Measurements from ENCODE around the gene TUBGCP5.
"Not testable (repeated sequence)": the region's sequence is repeated elsewhere in the genome, so short reads cannot be mapped to it uniquely, and the experiment has no call there.

The TUBGCP5 gene

GRCh38 chr15:23043535-23043934, 4.2 kb upstream of the TUBGCP5 start:
- not testable (repeated sequence) for DNase-seq (ENCODE audit: insufficient read length, low spot score); FAIRE-seq

- FAIRE-seq; DNase-seq (ENCODE audit: insufficient read length, low spot score): not testable (repeated sequence)
Observed at GRCh38 chr15:23041736-23042135, 2.4 kb upstream of the TUBGCP5 start.

DNA sequence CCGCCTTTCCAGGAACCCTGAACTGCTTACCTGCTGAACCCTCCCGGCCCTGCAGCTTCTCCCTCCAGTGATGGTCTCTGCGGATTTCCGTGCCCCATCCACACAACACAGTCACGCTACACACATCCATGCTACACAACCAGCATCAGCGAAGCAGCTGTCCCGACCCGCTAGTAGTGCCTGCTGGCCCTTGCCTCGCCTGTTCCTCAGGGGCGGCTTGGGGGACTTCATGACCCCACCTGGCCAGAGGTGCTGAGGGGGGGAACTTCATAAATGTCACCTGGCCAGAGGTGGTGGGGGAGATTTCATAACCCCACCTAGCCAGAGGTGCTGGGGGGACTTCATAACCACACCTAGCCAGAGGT, 530 bp upstream of the TUBGCP5 start:
- peak; percentile 7 for DNase-seq (ENCODE audit: insufficient read length, low spot score)

DNA sequence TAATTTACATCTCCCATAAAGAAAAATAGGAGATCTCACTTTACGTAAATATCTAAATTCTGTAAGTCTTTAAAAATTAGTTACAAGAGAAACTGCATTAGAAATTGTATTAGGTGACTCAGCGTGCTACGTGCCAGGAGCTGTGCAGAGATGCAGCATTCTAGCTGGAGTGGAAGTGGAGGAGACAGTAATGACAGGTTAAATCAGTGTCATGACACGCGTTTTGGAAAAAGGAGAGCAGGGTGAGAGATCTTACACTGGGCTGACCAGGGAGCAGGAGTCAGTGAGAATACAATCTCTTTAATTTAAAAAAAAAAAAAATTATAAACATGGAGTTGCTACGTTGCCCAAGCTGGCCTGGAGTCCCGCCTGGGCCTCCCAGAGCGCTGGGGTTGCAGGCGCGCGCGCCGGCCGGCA, 635 bp downstream of the TUBGCP5 start:
- DNase-seq (ENCODE audit: insufficient read length, low spot score), result peak; percentile 10

More for the DNA sequence above, 530 bp upstream of the TUBGCP5 start:
- FAIRE-seq, result no peak

GRCh38 chr15:23035964-23036566, 3.3 kb downstream of the TUBGCP5 start:
- FAIRE-seq (no peak), DNase-seq (ENCODE audit: insufficient read length, low spot score) (peak; percentile 45)

More for the DNA sequence above, 635 bp downstream of the TUBGCP5 start:
- no peak for FAIRE-seq

GRCh38 chr15:23033979-23034378, 5.4 kb downstream of the TUBGCP5 start:
- no peak for DNase-seq (ENCODE audit: insufficient read length, low spot score)
- no peak for FAIRE-seq

DNA sequence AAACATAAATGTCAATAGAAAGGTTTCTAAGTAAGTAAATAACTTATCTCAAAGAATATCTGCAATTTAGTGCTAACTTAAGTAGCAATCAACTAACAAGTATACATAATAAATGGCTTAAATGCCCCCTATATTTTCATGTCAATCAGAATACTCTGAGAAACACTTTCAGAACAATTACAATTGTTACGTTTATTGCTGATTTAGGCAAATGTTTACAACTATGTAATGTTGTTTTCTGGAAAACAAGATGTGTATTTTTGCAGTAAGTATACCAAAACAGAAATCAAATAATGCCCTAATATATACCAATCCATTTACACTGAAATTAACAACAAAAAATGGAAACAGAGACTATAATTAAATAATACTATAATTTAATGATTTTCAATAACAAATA, 13.2 kb downstream of the TUBGCP5 start:
- no peak for FAIRE-seq
- DNase-seq (ENCODE audit: insufficient read length, low spot score), result no peak

GRCh38 chr15:23022156-23022555, 17.2 kb downstream of the TUBGCP5 start:
- FAIRE-seq (no peak), DNase-seq (ENCODE audit: insufficient read length, low spot score) (no peak)

DNA sequence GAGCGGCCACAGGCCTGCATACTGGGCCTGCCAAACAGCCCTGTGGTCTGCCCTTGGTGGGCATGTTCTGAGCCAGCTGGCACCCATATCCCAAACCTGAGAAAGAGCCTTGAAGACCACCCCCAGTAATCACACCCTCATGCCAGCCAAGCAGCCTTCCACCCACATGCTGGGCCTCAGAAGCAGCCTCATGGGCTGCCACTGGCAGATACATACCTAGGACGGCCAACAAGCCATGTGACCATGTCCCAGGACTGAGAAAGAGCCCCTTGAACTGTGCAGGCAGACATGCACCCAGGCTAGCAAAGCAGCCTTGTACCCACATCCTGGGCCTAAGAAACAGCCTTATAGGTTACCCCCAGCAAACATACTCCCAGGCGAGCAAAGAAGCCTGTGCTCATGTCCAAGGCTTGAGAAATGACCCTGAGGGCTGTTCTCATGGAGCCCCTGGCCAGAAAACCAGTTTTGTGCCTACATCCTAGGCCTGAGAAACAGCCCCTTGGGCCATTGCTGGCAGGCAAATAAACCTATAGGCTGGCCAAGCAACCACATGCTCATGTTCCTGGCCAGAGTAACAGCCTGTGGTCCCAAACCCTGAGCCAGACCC, 24.9 kb downstream of the TUBGCP5 start:
- no peak for FAIRE-seq
- DNase-seq (ENCODE audit: insufficient read length, low spot score), result no peak

- no peak for DNase-seq (ENCODE audit: insufficient read length, low spot score)
- no peak for FAIRE-seq
Observed at GRCh38 chr15:23013681-23014080, 25.7 kb downstream of the TUBGCP5 start.

DNA sequence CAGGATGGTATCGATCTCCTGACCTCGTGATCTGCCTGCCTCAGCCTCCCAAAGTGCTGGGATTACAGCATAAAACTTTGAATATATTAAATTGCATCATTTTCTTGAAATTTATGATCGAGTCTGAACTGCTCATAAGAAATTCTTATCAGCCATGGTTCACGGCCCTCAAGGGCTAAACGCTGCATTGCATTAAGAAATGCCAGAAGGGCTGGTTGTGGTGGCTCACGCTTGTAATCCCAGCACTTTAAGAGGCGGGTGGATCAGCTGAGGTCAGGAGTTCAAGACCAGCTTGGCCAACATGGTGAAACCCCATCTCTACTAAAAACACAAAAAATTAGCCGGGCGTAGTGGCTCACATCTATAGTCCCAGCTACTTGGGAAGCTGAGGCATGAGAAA, 26.8 kb downstream of the TUBGCP5 start:
- not testable (repeated sequence) for DNase-seq (ENCODE audit: insufficient read length, low spot score); FAIRE-seq

DNA sequence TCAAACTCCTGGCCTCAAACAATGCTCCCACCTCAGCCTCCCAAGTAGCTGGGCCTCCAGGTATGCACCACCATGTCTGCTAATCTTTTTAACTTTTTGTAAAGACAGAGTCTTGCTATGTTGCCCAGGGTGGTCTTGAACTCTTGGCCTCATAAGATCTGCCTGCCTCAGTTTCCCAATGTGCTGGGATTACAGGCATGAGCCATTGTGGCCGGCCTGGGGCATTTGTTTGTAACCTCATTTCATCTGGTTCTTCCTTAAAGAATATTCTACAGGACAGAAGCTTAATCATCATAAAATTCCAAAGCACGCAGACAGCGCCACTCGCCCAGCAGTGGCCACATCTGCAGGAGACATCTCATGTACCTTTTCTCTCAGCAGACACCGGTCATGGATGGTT, 35.6 kb downstream of the TUBGCP5 start:
- DNase-seq (ENCODE audit: insufficient read length, low spot score) (no peak), FAIRE-seq (no peak)

- no peak for FAIRE-seq
- no peak for DNase-seq (ENCODE audit: insufficient read length, low spot score)
Observed at GRCh38 chr15:23002920-23003319, 36.4 kb downstream of the TUBGCP5 start.

DNA sequence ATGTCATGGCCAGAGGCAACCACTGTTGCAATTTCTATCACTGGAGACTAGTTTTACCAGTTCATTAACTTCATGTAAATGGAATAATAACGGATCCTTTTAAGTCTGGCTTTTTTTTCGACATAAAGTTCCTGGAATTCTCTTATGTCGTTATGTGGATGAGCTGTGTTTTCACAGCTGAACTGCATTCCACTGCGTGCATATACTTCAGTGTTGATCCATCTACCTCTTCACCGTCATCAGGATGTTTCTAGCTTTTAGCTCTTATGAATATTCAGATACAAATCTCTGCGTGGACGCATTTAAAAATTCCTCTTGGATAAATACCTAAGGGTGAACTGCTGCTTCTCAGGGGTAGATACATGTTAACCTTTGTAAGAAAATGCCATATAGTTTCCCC, 43.6 kb downstream of the TUBGCP5 start:
- no peak for FAIRE-seq

GRCh38 chr15:22992024-22992326, 47.4 kb downstream of the TUBGCP5 start:
- DNase-seq (ENCODE audit: insufficient read length, low spot score) (no peak), FAIRE-seq (no peak)

More for the DNA sequence above, 43.6 kb downstream of the TUBGCP5 start:
- no peak for DNase-seq (ENCODE audit: insufficient read length, low spot score)

DNA sequence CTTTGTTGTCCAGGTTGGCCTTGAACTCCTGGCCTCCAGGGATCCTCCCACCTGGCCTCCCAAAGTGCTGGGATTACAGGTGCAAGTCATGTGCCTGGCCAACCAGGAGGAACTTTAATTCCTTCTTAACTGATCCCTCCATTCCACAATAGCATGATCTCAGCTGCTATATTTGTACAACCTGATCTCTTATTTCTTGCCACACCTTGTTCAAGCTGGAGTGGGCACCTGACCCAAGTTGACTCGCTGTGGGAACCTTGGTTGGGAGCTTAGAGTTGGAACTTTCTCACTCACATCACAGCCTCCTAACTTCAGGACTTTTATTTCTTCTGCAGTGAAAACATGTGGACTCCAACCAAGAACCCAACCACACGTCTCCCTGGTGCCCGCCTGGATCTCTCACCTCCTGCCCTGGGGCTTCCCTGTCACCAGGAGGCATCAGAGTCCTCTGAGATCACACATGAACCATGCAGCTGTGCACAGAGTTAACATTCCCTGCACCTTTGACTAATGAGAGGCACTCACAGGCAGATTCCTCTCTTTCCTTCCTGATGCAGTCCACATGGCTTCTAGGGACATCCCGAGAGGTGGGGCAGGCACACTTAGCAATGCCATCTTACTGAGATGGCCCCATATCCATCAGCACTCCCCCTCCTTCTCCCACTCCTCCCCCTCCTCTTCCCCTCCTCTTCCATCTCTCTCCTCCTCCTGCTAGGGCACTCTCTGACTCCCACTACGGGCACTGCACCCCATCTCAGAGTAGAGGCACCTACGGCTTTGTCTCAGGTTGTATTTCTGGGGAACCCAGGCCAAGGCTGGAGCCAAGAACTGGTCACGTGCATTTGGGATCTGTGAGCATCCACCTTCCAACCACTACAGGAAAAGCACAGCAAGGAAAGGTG, 49.5 kb downstream of the TUBGCP5 start:
- DNase-seq (ENCODE audit: insufficient read length, low spot score) (no peak), FAIRE-seq (no peak)

DNA sequence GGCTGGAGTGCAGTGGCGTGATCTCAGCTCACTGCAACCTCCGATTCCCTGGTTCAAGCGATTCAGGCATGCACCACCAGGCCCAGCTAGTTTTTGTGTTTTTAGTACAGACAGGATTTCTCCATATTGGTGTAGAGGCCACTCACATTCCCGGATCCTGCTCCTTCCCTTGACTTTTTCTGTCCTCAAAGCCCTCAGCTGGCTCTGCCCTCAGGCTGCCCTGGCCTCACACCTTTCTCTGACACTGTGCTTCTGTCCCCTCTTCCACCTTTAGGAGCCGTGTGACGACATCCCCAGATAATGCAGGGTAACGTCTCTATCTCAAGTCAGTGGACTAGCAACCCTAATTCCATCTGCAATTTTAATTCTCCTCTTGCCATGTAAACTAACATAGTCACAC, 50.6 kb downstream of the TUBGCP5 start:
- DNase-seq (ENCODE audit: insufficient read length, low spot score), result no peak
- FAIRE-seq, result no peak

DNA sequence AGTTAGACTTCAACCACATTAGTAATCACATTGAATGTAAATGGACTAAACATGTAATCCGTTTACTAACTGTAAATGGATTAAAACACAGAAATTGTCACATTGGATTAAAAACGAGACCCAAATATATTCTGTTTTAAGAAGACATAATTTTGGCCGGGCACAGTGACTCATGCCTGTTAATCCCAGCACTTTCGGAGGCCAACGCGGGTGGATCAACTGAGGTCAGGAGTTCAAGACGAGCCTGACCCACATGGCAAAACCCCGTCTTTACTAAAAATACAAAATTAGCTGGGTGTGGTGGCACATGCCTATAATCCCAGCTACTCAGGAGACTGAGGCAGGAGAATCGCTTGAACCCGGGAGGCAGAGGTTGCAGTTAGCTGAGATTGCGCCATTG, 57.4 kb downstream of the TUBGCP5 start:
- FAIRE-seq; DNase-seq (ENCODE audit: insufficient read length, low spot score): not testable (repeated sequence)

- FAIRE-seq, result no peak
Observed at GRCh38 chr15:22981051-22981840, 58.1 kb downstream of the TUBGCP5 start.

DNA sequence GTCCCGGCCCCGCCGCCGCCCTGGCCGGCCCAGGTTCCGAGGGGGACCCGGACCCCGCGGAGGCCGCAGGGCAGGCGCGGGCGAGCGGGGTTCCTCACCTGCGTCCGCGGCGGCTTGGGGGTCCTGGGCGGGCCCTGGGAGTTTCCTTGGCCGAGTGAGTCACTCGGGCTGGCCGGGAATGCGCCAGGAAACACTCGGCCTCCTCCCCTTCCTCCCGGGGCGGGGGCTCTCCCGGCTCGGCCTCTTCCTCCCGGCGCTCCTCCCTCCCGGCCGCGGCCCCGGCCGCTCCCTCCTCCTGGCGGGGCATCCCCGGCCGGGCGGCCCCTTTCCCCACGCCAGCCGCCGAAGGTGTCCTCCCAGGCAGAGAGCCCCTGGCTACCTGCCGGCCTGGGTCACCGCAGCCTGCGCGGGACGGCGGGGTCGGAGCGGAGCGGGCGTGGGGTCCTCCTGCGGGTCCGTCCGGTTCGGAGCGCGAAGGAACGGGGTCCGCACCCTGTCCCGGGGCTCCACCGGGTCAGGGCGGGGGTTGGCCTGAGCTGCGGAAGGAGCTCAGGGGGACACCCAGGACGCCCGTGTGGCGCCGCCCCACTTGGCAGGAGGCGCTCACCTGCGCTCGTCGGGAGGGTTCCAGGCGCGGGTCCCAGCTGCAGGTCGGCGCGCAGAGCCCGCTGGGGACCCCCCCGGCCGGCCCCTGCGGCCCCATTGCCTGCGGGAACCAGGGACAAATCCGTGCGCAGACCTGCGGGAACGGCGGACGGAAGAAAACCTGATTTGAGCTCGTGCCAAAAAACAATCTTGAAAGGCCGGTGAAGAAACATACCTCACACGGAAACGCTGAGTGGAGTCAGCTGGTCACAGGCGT, 58.9 kb downstream of the TUBGCP5 start, which contains the start of gene CYFIP1:
TSS of gene CYFIP1 (minus strand) at position 180 of the 862 bp plus-strand sequence. CDS start 33,083 bp downstream, outside the sequence.
- FAIRE-seq (no peak), DNase-seq (ENCODE audit: insufficient read length, low spot score) (peak; percentile 75)

More at GRCh38 chr15:22981051-22981840, 58.1 kb downstream of the TUBGCP5 start:
- no peak for DNase-seq (ENCODE audit: insufficient read length, low spot score)
